Activated CD4-positive, alpha-beta T cell treated with anti-CD3 and anti-CD28 coated beads, Interleukin-2, amount 50 U/mL, for 24 hours (primary cell): ENCODE measurements around the gene BNIP2.
"Not testable (repeated sequence)": the region's sequence is repeated elsewhere in the genome, so short reads cannot be mapped to it uniquely, and the experiment has no call there.

Experiments used
- DNase-seq, 2 donors: peaks; one replicate each; pipeline ENCODE4 v3.0.0-alpha.2; 2020; ENCODE audit warnings: low read depth in 1 of 2, low spot score in 1 of 2

BNIP2 gene

DNA sequence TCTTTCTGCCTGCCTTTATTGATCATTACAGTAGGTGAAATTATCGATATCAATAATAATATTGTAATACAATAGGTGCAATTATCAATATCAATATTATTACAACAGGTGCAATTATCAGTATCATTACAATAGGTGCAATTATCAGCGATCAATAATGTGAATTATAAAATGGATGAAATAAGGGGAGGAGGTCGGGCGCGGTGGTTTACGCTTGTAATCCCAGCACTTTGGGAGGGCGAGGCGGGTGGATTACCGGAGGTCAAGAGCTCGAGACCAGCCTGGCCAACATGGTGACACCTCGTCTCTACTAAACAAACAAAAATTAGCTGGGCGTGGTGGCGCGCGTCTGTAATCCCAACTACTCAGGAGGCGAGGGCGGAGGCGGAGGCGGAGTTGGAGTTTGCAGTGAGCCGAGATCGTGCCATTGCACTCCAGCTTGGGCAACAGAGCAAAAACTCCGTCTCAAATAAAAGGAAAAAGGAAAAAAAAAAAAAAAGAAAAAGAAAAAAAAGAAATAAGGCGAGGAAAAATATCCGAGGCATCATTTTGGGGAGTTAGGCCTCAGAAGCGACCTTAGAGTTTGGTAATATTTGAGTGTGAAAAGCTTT, 611 bp upstream of the BNIP2 start:
- peak; percentile 7 to 46 for DNase-seq

DNA sequence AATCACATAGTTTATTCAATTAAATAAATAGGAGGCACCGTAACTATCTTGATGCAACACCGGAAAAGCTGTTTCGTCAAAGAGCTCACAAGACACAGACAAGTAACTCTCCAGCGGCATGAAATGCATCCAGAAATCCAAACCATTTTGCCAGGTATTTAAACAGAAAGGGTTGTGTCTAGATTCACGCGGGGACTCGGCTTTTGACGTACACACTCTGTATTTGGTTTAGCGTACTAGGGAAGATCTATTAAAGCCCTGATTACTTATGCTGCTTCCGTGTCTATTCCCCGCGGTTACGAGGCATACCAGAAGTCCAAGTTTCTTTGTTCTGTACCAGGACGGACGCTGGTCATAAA, 718 bp downstream of the BNIP2 start:
- DNase-seq, result peak in 1 of 2 donors; percentile 3

DNA sequence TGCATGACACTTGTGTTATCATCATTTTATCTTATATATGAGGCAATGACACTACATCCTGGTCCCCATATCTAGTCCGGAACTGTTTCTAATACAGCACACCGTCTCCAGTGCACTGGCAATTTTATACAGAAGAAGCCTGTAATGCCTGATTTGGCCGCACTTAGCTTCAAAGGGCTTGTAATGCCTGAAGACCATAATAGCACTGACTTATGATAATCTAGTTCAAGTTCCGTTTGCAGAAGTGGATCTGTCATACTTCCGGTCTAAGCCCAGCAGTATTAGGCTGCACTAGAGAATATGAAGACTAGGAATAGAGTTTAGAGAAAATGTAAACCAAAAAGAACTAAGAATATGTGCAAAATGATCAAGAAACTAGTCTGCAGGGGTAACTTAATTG, 1.3 kb downstream of the BNIP2 start:
- DNase-seq, result peak in 1 of 2 donors; percentile 7

DNA sequence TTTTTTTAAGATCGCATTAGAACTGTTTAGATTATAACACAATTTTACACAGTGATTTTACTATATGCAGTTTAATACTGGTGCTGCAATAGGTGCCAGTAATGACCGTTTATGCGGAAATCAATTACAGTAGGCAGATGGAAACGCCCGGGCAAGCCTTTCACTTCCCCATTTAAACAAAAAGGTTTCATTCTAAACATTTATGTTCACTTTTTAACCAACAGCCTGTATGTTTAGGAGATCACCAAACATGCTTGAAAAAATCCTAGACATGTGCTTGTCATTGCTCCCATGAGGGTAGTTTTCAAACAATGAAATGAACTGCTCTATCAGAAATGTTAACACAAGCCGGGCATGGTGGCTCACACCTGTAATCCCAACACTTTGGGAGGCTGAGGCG, 2.7 kb downstream of the BNIP2 start:
- DNase-seq, result no peak

DNA sequence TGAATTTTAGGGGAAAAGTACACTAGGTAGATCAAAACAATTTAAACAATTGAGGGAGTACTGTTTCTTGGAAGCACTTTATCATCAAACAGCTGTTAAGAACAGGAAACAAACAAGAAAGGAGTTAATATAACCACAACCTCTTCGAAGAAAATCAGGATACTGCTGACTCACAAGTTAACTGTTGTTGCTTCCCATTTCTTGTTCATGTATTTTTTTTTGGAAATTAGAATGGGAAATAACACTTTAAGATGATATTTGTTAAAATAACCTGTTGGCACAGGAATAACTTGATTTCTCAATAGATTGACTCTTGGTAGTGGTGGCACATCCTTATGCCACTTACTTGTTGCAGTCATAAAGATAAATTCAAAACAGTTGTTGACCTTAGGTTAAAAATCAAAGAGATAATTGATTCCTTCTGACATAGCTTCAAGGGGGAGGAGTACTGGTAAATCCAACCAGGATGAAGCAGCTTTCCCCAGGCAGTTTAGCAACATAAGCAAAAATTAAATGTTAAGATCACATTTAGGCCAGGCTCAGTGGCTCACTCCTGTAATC, 3.3 kb downstream of the BNIP2 start:
- DNase-seq, result no peak

DNA sequence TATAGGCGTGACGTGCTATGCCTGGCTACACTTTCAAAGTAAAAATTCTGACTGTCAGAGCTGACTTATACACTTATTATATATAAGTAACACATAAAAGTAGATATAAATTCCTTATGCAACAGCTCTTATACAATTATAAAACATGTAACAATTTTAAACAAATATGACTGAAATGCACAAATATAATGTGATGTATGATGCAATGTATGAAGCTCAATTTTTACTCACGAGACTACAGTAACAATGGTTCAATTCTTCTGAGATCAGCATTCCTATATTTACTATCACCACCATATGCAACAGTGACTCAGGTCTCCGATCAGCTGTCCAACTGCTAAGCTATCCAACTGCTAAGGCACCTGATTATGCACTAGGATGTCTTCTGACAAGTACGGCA, 8.2 kb downstream of the BNIP2 start:
- DNase-seq, result no peak

DNA sequence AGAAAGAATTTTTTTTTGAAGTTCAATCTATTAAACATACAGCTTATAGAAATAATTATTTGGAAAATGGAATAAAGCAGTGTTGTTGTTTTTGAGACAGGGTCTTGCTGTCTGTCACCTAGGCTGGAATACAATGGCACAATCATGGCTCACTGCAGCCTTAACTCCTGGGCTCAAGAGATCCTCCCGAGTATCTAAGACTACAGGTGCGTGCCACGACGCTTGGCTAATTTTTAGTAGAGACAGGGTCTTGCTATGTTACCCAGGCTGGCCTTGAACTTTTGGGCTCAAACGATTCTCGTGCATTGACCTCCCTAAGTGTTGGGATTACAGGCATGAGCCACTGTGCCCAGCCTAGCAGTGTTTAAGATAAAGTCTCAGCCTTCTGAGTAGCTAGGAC, 8.8 kb downstream of the BNIP2 start:
- no peak for DNase-seq

DNA sequence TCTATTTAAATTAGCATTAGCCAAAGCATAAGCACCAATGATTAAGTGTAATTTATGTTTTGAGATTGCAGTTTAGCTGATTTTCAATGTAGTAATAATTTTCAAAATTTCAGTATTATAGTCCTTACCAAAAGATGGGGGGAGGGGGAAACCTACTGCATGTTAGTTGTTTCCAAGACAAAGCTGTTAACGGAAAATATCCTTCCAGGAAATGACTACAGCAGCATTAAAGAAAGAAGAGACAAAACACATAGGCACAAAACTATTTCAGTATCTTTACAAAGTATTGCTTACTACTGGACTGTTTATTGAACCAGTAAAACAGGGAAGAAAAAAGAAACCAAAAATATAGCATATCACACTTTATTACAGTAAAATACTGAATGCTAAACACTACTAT, 10.5 kb downstream of the BNIP2 start:
- no peak for DNase-seq

DNA sequence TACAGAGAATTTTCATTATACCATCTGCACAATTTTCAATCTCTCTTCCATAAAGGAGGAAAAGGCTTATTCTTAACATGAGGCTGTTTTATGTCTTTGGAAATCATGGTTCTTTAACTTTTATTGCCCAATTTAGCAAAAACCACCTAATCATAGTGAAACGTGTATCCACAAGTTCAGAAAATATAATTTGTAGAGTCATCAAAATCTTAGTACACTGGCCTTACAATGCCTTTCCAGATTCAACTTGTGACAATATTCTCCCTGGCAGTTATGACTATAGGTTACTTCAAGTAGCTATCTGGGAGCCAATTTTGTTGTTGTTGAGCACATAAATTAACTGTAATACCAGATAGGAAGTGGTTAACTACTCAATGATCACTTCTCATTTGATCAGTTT, 10.9 kb downstream of the BNIP2 start:
- no peak for DNase-seq

DNA sequence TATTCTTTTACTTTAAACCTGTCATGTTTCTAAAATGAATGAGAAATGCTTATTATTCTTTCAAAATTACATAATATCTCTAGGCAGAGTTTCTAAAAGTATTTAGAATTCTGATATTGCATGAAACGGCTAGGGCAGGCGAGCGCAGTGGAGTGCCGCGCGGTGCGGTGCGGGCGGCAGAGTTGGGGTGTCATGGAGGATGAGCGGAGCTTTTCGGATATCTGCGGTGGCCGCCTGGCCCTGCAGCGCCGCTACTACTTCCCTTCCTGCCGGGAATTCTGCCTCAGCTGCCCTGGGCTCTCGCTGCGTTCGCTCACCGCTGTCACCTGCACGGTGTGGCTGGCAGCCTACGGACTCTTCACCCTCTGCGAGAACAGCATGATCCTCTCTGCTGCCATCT, 12.6 kb downstream of the BNIP2 start:
- DNase-seq, result no peak

DNA sequence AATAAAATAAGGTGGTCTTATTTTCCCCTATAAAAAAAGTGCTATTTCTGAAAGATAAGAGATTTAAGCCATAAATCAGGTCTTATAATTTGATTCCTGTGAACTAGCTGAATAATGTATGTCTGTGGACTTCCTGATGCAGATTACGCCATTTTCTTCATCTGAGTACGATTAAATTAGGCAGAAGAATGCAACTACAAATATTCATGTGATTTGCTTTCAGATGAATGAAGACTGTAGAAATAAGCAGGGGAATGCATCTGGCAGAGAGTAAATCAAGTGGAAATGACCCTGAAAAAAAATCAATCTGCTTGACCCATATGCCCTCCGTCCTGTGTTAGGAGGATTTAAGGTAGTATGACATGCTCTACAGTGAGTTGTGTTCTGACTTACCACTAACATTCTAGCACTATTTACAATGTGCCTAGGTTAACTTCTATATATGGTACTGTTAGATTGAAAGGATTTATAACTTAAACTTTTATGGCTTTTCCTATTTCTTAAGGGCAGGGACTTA, 14.7 kb downstream of the BNIP2 start:
- no peak for DNase-seq

DNA sequence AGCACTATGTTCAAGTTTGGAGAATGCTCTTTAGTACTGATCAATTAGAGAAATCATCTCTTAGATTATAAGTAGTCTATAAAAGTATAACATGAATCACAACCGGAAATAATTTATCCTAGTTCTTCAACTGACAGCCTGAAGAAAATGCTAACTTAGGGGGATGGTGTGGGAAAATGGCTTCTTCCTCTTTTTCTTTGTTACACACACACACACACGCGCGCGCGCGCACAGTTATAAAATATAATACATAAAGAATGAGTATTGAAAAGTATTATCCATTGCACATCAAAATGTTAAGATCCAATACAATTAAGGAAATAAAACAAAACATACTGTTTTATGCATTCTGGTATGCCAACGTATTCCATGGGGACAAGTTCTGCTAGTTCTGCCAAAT, 20.6 kb downstream of the BNIP2 start:
- DNase-seq, result no peak

DNA sequence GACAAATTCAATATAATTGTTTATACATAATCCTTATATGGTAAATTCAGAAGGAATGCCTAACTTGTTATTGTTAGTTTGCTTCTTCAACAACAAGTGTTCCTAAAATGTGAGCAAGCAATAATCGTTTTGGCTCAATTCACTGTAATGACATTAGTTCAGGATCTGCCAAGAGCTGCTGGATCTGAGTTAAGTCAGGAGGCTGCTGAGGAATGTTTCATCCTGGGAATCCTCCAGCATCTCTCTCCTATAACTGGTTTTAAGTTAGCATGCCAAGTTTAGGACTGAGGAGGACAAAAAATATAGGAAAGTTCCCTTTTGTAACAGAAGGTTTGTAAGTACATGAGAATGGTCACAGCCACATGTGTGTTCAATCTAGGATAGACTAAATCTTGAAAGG, 26.9 kb downstream of the BNIP2 start:
- DNase-seq, result no peak

DNA sequence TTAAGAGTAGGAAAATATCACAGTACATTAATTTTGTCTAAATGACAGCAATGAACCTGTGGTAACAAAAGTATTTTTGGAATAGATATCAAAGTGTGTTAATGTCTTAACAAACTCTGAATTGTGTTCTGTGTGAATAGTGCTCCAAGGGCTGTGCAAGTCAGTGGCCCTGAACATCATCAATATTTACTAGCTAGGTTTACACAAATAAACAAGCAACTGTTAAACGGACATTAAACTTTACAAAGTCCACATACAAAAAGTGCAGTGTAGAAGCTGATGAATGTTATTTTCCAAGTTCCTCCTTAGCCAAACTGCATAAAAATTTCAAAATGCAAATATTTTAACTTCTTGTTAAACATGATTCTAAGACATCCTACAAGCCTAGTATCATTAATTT, 29.8 kb downstream of the BNIP2 start:
- no peak for DNase-seq

DNA sequence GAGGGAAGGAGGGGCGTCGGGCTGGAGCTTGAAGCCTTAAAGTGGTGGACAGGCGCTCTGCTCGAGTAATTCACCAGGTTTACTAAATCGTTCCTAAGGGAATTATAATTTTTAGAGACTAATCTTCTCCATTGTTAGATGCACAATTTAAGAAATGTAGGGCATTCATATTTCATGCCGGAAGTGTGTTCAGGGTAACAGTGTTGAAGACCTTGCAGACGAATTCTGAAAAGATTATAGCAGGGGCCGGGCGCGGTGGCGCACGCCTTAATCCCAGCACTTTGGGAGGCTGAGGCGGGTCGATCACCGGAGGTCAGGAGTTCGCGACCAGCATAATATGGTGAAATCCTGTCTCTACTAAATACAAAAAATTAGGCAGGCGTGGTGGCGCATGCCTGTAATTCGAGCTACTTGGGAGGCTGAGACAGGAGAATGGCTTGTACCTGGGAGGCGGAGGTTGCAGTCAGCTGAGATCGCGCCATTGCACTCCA, 31.4 kb downstream of the BNIP2 start:
- peak in 1 of 2 donors; percentile 1 for DNase-seq

DNA sequence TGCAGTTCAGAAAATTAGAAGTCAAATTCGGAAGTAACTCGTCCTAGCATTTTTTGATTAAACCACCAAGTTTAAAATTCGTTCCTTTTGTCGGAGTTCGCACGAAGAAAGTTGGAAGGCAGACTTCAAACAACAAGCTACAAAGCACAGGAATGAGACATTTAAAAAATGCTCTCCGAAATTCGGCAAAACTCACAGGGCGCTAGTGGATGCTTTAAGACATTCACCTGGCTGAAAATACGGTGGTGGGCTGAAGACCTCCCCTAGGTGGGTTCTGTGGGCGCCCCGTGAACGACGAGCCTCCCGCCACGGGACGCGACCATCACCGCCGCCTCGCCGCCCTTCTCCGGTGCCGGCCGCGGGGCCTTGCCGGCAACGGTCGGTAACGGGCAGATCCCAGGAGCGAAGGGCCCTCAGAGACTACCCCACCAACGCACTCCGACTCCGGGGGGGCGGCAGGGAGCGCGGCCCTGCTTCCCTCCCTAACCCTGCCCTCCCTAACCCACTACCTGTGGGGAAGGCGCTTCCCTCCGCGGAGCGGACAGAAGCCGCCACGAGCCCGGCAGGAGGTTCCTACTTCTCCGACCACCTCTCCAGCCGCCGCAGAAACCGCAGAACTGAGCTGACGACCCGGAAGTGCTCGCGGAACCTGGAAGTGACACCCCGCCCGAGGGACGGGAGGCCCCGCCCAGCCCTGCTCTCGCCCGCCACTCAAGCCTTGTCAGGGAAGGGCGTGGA, 32.1 kb downstream of the BNIP2 start, which contains the start of gene GTF2A2:
Gene GTF2A2, minus strand, starts transcription at position 619 of the 738 bp plus-strand sequence. CDS start 5,238 bp downstream, outside the sequence.
- peak; percentile 80 to 90 for DNase-seq

DNA sequence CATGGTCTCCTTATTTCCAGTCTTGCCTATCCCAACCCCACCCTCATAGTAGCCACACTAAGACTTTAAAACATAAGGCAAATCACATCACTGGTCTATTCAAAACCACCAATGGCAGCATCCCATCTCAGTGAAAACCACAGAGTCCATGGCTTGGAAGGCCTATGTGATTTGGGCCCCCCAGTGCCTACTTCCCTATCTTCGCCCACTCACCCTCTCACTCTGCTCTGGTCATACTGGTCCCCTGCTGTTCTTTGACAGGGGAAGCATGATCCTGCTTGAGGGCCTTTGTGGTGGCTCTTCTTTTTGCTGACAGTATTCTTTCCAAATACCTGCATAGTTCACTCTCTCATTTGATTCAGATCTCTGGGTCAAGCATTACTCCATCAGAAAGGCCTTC, 35.1 kb downstream of the BNIP2 start:
- no peak for DNase-seq

DNA sequence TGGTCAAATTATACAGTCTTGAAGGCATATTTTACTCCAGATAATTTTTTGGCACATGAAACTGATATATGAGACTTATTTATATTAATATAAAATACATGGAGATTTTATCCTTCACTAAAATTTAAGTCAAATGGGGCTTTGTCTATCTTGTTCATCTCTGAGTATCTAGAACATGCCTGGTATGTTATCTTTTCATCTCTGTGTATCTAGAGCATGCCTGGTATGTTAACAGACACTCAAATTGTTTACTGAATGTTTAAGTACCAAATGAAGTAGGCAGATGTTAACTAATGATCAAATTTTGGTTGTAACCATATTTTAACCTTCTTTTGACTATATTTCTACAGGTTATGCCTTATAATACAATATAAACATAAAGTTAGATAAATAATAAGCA, 39.5 kb downstream of the BNIP2 start:
- DNase-seq, result no peak

DNA sequence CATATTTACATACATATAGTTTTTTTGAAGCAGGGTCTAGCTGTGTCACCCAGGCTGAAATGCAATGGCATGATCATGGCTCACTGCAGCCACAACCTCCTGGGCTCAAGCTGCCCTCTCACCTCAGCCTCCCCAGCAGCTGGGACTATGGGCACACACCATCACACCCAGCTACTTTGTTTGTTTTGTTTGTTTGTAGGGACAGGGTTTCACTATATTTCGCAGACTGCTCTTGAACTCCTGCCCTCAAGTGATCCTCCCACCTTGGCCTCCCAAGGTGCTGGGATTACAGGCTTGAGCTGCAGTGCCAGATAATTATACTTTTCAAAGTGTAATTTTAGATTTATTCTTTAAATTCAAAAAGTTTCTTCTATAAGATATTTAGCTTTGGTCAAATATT, 42.0 kb downstream of the BNIP2 start:
- no peak for DNase-seq

DNA sequence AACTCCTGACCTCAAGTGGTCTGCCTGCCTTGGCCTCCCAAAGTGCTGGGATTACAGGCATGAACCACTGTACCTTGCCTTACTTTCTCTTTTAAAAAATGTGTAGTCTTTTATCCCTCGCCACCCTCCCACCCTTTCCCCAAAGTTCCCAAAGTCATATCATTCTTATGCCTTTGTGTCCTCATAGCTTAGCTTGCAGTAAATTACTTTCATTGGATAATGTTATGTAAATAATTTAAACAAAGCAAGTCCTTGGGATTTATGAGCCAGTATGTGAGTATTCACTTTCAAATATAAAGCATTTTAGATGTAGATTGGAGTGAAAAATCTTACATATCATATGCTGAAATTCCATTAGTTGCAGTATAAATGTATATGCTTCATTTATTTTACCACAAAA, 42.8 kb downstream of the BNIP2 start:
- DNase-seq, result no peak

DNA sequence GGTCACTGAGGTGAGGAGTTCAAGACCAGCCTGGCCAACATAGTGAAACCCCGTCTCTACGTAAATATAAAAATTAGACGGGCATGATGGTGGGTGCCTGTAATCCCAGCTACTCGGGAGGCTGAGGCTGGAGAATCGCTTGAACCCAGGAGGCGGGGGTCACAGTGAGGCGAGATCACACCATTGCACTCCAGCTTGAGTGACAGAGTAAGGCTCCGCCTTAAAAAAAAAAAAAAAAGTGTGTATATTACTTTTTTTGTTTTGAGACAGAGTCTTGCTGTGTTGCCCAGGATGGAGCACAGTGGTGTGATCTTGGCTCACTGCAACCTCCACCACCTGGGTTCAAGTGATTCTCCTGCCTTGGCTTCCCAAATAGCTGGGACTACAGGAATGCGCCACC, 43.3 kb downstream of the BNIP2 start:
- DNase-seq, result not testable (repeated sequence)

DNA sequence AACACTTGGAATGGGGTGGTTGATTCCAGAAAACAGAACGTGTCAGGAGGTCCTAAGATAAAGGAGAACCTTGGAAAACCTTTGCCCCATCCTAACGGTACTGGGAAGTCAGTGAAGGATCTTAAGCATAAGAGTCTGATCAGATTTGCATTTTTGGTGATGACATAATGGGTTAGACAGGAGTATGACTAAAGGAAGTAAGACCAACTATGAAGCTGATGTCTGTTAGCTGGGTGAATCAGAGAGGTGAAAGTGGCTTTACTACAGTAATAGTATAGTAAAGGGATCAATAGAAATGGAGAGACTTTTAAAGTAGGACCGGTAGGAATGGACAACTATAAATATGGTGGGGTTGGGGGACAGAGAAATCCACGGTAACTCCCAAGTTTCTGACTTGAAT, 44.4 kb downstream of the BNIP2 start:
- no peak for DNase-seq
